ENCODE data around the gene C1orf226. TPM values are rescaled to one million over a fixed set of nuclear protein-coding genes. Genes with fewer than 3 reads are reported as not detected.
"Not testable (repeated sequence)": the region's sequence is repeated elsewhere in the genome, so short reads cannot be mapped to it uniquely, and the experiment has no call there.

C1orf226 gene
- total and polyA plus RNA-seq, 12 donors: 1.0 to 6.7 (median 5.3) TPM

DNA sequence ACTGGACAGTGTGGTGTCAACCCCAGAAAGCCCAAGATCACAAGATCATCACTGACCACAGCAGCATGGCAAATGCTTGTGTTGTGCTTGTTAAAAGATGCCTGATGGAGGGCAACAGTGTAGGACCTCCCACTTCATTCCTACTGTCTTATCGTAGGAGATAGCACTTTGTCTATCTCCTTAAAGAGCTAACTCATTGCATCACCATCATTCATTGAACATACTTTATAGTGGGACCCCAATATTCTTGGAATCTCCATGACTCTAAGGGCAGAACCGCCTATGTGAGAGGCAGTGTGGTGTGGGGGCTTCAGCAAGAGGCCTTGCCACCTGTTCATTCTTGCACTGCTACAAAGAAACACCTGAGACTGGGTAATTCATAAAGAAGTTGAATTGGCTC is 35.4 kb downstream of the C1orf226 start:
- DNase-seq (no peak), ATAC-seq (no peak)
- Histone ChIP-seq H3K4me3 (no peak overlapping the region), H3K9me3 (peaks cover 0 to 6% (median 0%) of the 10 kb centered on the region in 11 donors), H3K36me3 (no peaks in the 10 kb centered on the region), H3K27me3 (peaks cover 0 to 15% (median 3%) of the 10 kb centered on the region in 7 donors), H3K4me1 (peaks cover 0 to 10% (median 0%) of the 10 kb centered on the region in 9 donors), H3K27ac (no peak overlapping the region)
- TF ChIP-seq, protein P1, sequence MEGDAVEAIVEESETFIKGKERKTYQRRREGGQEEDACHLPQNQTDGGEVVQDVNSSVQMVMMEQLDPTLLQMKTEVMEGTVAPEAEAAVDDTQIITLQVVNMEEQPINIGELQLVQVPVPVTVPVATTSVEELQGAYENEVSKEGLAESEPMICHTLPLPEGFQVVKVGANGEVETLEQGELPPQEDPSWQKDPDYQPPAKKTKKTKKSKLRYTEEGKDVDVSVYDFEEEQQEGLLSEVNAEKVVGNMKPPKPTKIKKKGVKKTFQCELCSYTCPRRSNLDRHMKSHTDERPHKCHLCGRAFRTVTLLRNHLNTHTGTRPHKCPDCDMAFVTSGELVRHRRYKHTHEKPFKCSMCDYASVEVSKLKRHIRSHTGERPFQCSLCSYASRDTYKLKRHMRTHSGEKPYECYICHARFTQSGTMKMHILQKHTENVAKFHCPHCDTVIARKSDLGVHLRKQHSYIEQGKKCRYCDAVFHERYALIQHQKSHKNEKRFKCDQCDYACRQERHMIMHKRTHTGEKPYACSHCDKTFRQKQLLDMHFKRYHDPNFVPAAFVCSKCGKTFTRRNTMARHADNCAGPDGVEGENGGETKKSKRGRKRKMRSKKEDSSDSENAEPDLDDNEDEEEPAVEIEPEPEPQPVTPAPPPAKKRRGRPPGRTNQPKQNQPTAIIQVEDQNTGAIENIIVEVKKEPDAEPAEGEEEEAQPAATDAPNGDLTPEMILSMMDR (IDR thresholded peaks at IDR 0.05): no peak
- 76 to 83% methylated on average over 2 of the region's 2 CpGs for WGBS, 2 donors
- intact Hi-C loops (cut with DNase I): no loop called here

DNA sequence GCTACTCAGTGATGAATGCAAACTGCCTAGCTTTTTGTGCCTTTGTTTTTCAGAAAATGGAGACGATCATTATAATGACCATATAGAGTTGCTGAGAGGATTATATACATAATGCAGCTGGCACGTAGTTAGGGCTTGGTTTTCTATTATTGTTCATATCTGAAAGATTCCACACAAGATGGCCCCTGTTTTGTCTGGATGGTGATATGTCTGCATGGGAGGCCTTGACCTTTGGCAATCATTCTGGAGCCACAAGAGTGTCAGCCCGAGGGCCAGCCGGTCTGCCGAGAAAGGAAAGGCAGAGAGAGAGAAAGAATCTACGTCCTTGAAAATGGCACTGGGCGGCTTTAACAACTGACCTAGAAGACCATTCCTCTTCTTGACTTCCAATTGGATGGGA is 36.1 kb downstream of the C1orf226 start:
- ATAC-seq: no peak
- 86 to 91% methylated on average over 7 of the region's 7 CpGs for WGBS, 2 donors
- DNase-seq: no peak
- Histone ChIP-seq H3K4me3 (no peak overlapping the region), H3K27me3 (peaks cover 0 to 15% (median 0%) of the 10 kb centered on the region in 7 donors), H3K36me3 (no peaks in the 10 kb centered on the region), H3K9me3 (peaks cover 0 to 6% (median 0%) of the 10 kb centered on the region in 11 donors), H3K4me1 (peaks cover 0 to 15% (median 0%) of the 10 kb centered on the region in 9 donors), H3K27ac (no peak overlapping the region)
- TF ChIP-seq, protein P1 (IDR thresholded peaks at IDR 0.05): no peak
- intact Hi-C loops (cut with DNase I): no loop called here

DNA sequence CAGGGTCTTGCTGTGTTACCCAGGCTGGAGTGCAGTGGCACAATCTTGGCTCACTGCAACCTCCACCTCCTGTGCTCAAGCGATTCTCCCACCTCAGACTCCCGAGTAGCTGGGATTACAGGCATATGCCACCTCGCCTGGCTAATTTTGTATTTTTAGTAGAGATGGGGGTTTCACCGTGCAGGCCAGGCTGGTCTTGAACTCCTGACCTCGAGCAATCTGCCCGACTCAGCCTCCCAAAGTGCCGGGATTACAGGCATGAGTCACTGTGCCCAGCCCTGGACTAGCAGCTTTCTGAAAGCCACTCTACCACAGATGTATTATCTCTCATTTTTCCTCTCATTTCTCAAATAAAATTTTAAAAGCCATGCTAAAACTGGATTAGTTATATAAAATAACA is 37.1 kb downstream of the C1orf226 start:
- ATAC-seq: not testable (repeated sequence)

DNA sequence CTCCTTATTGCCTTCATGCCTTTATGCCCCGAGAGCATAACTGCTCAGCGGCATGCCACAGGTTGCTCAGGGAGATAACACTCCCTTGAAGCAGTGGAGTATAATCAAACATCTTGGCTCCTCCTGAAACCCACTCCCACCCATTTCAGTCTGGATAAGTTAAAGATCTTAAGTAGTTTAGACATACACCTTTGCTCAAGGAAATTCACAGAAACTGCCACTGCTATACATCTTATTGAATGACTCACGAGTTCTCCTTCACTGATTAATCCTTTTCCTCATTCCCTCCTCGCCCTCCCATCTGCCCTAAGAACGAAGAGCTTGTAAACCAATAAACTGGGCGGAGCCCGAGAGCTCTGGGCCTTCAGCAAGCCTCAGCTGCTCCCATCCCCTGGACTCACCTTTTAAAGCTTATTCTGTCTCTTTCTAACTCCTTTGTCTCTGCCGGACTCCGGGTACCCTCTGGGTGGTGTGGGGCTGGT is 38.0 kb downstream of the C1orf226 start:
- H3K4me3 ChIP-seq; ATAC-seq; H3K36me3 ChIP-seq; H3K27ac ChIP-seq; DNase-seq; intact Hi-C loops (cut with DNase I); H3K27me3 ChIP-seq: not testable (repeated sequence)
- peaks cover 0 to 25% (median 0%) of the 10 kb centered on the region in 9 donors for H3K4me1 ChIP-seq
- H3K9me3 ChIP-seq: peaks cover 0 to 14% (median 0%) of the 10 kb centered on the region in 11 donors
- 75 to 80% methylated on average over 9 of the region's 9 CpGs for WGBS, 2 donors

More for the DNA sequence above, 37.1 kb downstream of the C1orf226 start:
- peaks cover 0 to 11% (median 0%) of the 10 kb centered on the region in 7 donors for H3K27me3 ChIP-seq
- H3K36me3 ChIP-seq; DNase-seq; H3K4me3 ChIP-seq; intact Hi-C loops (cut with DNase I); H3K27ac ChIP-seq: not testable (repeated sequence)
- 77 to 85% methylated on average over 7 of the region's 7 CpGs for WGBS, 2 donors
- peaks cover 0 to 23% (median 0%) of the 10 kb centered on the region in 9 donors for H3K4me1 ChIP-seq
- H3K9me3 ChIP-seq: peaks cover 0 to 11% (median 0%) of the 10 kb centered on the region in 11 donors

DNA sequence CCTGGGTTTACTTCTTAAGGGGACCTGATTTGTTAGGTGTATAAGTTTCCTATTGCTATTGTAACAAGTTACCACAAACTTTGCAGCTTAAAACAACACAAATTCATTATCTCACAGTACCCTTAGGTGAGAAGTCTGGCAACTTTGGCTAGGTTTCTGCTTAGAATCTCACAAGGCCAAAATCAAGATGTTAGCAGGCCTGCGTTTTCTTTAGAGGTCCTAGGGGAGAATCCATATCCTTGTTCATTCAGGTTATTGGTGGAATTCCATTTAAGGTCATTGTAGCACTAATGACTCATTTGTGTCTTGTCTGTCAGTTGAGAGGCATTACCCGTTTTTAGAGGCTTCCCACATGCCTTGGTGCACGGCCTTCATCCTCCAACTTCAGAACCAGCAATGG is 38.6 kb downstream of the C1orf226 start:
- no peaks in the 10 kb centered on the region for H3K36me3 ChIP-seq
- no peak for ATAC-seq
- H3K27ac ChIP-seq: no peak overlapping the region
- DNase-seq: no peak
- TF ChIP-seq, protein P1 (IDR thresholded peaks at IDR 0.05): no peak
- H3K4me1 ChIP-seq: peaks cover 0 to 25% (median 0%) of the 10 kb centered on the region in 9 donors
- intact Hi-C loops (cut with DNase I): loop anchor here in 1 of 10 donors (10.0 kb wide), 1 partner anchor 125 kb away; no protein-coding TSS in a partner anchor
- WGBS, 2 donors: 85 to 87% methylated on average over 3 of the region's 3 CpGs
- peaks cover 0 to 2% (median 0%) of the 10 kb centered on the region in 7 donors for H3K27me3 ChIP-seq
- peaks cover 0 to 13% (median 0%) of the 10 kb centered on the region in 11 donors for H3K9me3 ChIP-seq
- H3K4me3 ChIP-seq: no peak overlapping the region
